ENCODE measurements around the gene SLC38A5. TPM values are rescaled to one million over a fixed set of nuclear protein-coding genes. Genes with fewer than 3 reads are reported as not detected.

SLC38A5 gene
- total and polyA plus RNA-seq, 2 donors (not counting 3 experiments of a cell fraction or from before 2014, with no cell fraction given): 21.6 to 28.8 TPM

DNA sequence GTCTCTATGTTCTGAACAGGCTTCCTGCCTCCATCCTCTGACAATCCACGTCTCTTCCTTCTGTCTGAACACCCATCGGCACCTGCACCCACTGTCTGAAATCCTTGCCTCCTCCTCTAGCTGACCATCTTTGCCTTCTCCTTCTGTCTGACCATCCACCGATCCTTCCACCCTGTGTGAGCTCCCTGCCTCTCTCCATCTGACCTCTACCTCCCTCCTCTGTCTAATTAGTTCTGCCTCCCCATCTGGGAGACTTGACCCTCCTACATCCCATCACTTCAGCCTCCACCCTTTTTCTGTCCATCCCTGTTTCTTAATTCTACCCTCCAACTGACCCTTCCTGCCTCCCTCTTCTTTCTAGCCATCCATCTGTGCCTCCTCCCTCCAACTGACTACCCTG lies 10.0 kb downstream of the SLC38A5 start:
- Histone ChIP-seq H3K4me2 (ENCODE audit: insufficient read depth, low read length) (no peak overlapping the region), H3K27ac (ENCODE audit: insufficient read depth, low read depth, low read length) (no peak overlapping the region), H3K27me3 (ENCODE audit: control insufficient read depth in 2 of 2, insufficient read depth in 2 of 2, low read length in 2 of 2) (no peaks in the 10 kb centered on the region), H3K4me1 (ENCODE audit: control insufficient read depth, extremely low read depth, insufficient read depth, low read length) (no peaks in the 10 kb centered on the region), H2AFZ (ENCODE audit: low read depth, low read length) (no peak overlapping the region), H3K9ac (replicated peaks; ENCODE audit: extremely low read depth, insufficient read depth, low read length) (no peak overlapping the region), H3K9me3 (replicated peaks; ENCODE audit: control insufficient read depth, insufficient read depth, low read length) (no peaks in the 10 kb centered on the region), H3K4me3 (replicated peaks in 1 of 3; ENCODE audit: insufficient read depth in 1 of 3, low read depth in 1 of 3, low read length in 3 of 3) (no peak overlapping the region), H4K20me1 (replicated peaks; ENCODE audit: control insufficient read depth, extremely low read depth, insufficient read depth, low read length) (no peaks in the 10 kb centered on the region), H3K36me3 (ENCODE audit: control insufficient read depth in 2 of 2, extremely low read depth in 1 of 2, insufficient read depth in 2 of 2, low read length in 2 of 2) (no peaks in the 10 kb centered on the region), H3K79me2 (ENCODE audit: control insufficient read depth, insufficient read depth, low read length) (no peaks in the 10 kb centered on the region), H3K9me1 (replicated peaks; ENCODE audit: control insufficient read depth, extremely low read depth, insufficient read depth, low read length) (no peaks in the 10 kb centered on the region)
- no TSS peak for BruUV-seq (replicated peaks)
- TF ChIP-seq MYC (IDR thresholded peaks at IDR 0.05; ENCODE audit: low read depth, low read length): no peak
- no peak for TF ChIP-seq CTCF (IDR thresholded peaks at IDR 0.05; ENCODE audit: extremely low read depth in 1 of 2, insufficient read depth in 1 of 2, low read depth in 1 of 2, low read length in 2 of 2)
- TF ChIP-seq POLR2AphosphoS5 (IDR thresholded peaks at IDR 0.05; ENCODE audit: insufficient read depth, low read depth, low read length): no peak
- TF ChIP-seq FOS (IDR thresholded peaks at IDR 0.05; ENCODE audit: borderline replicate concordance, insufficient read depth, low read length): no peak
- TF ChIP-seq, protein P1, sequence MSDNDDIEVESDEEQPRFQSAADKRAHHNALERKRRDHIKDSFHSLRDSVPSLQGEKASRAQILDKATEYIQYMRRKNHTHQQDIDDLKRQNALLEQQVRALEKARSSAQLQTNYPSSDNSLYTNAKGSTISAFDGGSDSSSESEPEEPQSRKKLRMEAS (IDR thresholded peaks at IDR 0.05; ENCODE audit: insufficient read depth, insufficient read length): no peak
- no peak for TF ChIP-seq POLR2A (IDR thresholded peaks at IDR 0.05; ENCODE audit: low read depth, low read length)
- no peak for TF ChIP-seq EZH2 (IDR thresholded peaks at IDR 0.05; ENCODE audit: borderline replicate concordance, low read depth, low read length, severe bottlenecking)
- no peak for TF ChIP-seq GATA2 (IDR thresholded peaks at IDR 0.05; ENCODE audit: insufficient read depth, insufficient read length, low read depth, low read length)
- TF ChIP-seq JUN (IDR thresholded peaks at IDR 0.05; ENCODE audit: borderline replicate concordance, insufficient read depth, insufficient read length, low read depth): no peak
- FAIRE-seq (no peak), DNase-seq (ENCODE audit: low read depth, low spot score) (no peak)
- intact Hi-C loops (cut with micrococcal nuclease): no loop called here
- CTCF ChIA-PET: no interaction called here
- dilution Hi-C loops (cut with MboI; ENCODE audit: extremely low pct_ligation_motif_present, low sequenced_read_pairs): no loop called here
- POLR2A ChIA-PET: no interaction called here
